Lower lobe of right lung (tissue), 2 donors: Measurements from ENCODE around the gene TGDS. TPM values are rescaled to one million over a fixed set of nuclear protein-coding genes. Genes with fewer than 3 reads are reported as not detected.

ENCODE experiments used
- ATAC-seq, 2 donors: fragments of 200-7000 bp; cut with Tn5 transposase; one replicate each; pipeline ENCODE4 v1.9.1; 2020 to 2022; ENCODE audit warnings: mild to moderate bottlenecking in 2 of 2, moderate library complexity in 2 of 2
- DNase-seq: peaks from one replicate; pipeline ENCODE4 v3.0.0-alpha.2; 2020
- H3K27ac ChIP-seq: fragments of 200-600 bp; one replicate; pipeline ENCODE4 v1.8.0; 2022
- H3K27me3 ChIP-seq: fragments of 200-600 bp; one replicate; pipeline ENCODE4 v1.8.0; 2022; ENCODE audit warnings: low read depth
- H3K36me3 ChIP-seq: fragments of 200-600 bp; one replicate; pipeline ENCODE4 v1.8.0; 2022; ENCODE audit warnings: mild to moderate bottlenecking
- H3K4me1 ChIP-seq: fragments of 200-600 bp; one replicate; pipeline ENCODE4 v1.8.0; 2022
- H3K4me3 ChIP-seq: fragments of 200-600 bp; one replicate; pipeline ENCODE4 v1.8.0; 2022; ENCODE audit warnings: mild to moderate bottlenecking
- H3K9me3 ChIP-seq: fragments of 200-600 bp; one replicate; pipeline ENCODE4 v1.8.0; 2022
- intact Hi-C: fragments of 100-400 bp; cut with DNase I; formaldehyde crosslinking; loops from one replicate; pipeline ENCODE4 v1.11.0; 2022
- total RNA-seq: library from RNA; stranded (reverse); fragmentation: NEBNext Ultra II Directional; extraction: Animal tissue kit (Norgen Biotek cat#: 25700); gene quantifications from one replicate; pipeline ENCODE4 v1.2.1, GENCODE V29; 2021
- TF ChIP-seq, protein P1 (sequence below): fragments of 200-600 bp; IDR thresholded peaks from one replicate; pipeline ENCODE4 v1.8.0; 2022; ENCODE audit warnings: antibody characterized with exemption, mild to moderate bottlenecking
- donor health status: DM: no; HTN: yes; CAD: no; lungs with severe emphysema.

Gene TGDS
- total RNA-seq, 1 donor from 2014 or later, result 10.5 TPM

DNA sequence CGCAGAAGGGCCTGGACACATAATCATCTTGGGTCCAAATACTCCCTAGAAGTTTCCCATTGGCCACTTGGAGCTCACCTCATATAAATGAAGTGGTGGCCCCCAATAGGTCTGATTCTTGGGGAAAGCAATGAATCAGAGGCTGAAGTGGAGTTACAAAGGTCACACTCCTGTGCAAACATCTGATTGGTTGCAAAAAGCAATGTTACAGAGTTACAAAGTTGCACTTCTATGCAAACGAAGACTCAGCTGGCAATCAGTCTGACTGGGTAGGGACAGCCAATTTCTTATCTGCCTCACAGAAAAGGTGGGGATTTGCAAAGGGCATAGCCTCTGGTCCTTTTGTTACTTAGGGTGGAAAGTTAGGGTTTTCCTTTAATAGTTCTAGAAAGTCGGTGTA is 3.9 kb upstream of the TGDS start:
- TF ChIP-seq, protein P1, sequence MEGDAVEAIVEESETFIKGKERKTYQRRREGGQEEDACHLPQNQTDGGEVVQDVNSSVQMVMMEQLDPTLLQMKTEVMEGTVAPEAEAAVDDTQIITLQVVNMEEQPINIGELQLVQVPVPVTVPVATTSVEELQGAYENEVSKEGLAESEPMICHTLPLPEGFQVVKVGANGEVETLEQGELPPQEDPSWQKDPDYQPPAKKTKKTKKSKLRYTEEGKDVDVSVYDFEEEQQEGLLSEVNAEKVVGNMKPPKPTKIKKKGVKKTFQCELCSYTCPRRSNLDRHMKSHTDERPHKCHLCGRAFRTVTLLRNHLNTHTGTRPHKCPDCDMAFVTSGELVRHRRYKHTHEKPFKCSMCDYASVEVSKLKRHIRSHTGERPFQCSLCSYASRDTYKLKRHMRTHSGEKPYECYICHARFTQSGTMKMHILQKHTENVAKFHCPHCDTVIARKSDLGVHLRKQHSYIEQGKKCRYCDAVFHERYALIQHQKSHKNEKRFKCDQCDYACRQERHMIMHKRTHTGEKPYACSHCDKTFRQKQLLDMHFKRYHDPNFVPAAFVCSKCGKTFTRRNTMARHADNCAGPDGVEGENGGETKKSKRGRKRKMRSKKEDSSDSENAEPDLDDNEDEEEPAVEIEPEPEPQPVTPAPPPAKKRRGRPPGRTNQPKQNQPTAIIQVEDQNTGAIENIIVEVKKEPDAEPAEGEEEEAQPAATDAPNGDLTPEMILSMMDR, result no peak
- no peaks in the 10 kb centered on the region for H3K9me3 ChIP-seq
- no peak overlapping the region for H3K4me3 ChIP-seq
- peaks cover 17% of the 10 kb centered on the region for H3K4me1 ChIP-seq
- H3K27ac ChIP-seq, result no peak overlapping the region
- H3K27me3 ChIP-seq, result no peaks in the 10 kb centered on the region
- no peak for ATAC-seq
- no peak for DNase-seq
- intact Hi-C loops, result no loop called here
- no peaks in the 10 kb centered on the region for H3K36me3 ChIP-seq

DNA sequence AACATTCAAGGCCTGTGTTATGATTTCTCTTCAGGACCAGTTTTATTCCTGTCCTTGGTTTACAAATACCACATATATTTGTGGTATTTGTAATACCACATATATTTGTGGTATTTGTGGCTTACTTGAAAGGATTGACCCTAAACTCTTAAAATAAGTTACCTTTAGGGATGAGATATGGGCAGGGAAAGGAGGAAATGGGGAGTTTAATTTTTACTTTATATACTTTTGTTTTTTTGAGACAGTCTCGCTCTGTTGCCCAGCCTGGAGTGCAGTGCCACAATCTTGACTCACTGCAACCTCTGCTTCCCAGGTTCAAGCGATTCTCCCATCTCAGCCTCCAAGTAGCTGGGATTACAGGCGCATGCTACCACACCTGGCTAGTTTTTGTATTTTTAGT is 2.3 kb upstream of the TGDS start:
- H3K27ac ChIP-seq, result no peak overlapping the region
- no peaks in the 10 kb centered on the region for H3K36me3 ChIP-seq
- H3K4me3 ChIP-seq, result no peak overlapping the region
- H3K4me1 ChIP-seq, result peaks cover 30% of the 10 kb centered on the region
- DNase-seq (no peak), ATAC-seq (no peak)
- intact Hi-C loops, result no loop called here
- no peaks in the 10 kb centered on the region for H3K27me3 ChIP-seq
- TF ChIP-seq, protein P1, result no peak
- H3K9me3 ChIP-seq, result no peaks in the 10 kb centered on the region

DNA sequence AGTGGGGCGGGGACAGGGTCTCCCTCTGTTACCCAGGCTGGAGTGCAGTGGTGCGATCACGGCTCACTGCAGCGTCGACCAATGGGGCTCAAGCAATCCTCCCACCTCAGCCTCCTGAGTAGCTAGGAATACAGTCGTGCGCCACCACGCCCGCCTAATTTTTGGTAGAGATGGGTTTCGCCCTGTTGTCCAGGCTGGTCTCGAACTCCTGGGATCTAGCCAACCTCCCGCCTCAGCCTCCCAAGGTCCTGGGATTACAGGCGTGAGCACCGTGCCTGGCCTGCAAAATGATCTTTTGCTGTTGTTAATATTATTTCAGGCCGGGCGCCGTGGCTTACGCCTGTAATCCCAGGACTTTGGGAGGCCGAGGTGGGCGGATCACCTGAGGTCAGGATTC is 621 bp upstream of the TGDS start:
- TF ChIP-seq, protein P1, result no peak
- intact Hi-C loops, result no loop called here
- DNase-seq, result no peak
- peaks cover 20% of the 10 kb centered on the region for H3K4me1 ChIP-seq
- no peaks in the 10 kb centered on the region for H3K27me3 ChIP-seq
- peak overlapping the region; percentile 88 for H3K4me3 ChIP-seq
- peaks cover 15% of the 10 kb centered on the region for H3K36me3 ChIP-seq
- H3K9me3 ChIP-seq, result no peaks in the 10 kb centered on the region
- ATAC-seq, result no peak
- peak overlapping the region; percentile 82 for H3K27ac ChIP-seq

DNA sequence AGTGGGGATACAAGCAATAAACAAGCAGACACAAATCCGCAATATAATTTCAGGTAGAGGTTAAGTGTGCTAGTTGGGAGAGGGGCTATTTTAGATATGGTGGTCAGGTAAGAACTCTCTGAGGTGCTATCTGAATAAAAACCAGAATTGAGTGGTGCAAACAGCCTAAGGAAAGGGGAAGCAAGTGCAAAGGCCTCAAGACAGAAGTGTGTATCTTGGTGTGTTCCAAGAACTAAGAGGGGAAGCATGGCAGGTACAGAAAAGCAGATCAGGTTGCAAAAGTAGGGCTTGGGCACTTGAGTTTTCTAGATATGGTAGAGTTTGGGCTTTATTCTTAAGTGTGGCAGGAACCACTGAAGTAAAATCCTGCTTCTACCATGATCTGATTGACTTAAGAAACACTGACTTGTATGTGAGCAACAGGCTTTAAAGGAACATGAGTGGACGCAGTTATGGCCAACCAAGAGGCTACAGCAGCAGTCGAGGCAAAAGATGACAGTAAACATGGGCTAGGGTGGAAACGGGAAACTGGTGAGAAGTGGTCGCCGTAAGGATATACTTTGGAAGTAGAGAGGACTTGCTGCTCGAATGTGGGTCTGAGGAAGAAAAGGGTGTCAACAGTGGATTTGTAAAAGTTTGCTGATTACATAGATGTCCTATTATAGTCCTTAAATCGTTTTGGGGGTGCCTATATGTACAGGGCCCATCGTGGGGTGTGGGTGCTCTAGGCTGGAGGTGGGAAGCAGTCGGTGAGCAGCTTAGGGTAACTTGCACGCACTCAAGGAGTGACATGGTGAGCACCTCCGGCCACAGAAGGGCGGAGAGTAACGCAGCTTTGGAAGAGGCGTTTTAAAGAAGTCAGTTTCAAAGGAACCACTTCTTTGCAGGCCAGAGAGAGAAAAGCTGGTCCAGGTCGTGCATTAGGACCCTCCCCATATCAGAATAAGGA is 677 bp downstream of the TGDS start:
- no peaks in the 10 kb centered on the region for H3K27me3 ChIP-seq
- H3K27ac ChIP-seq, result peak overlapping the region; percentile 82
- peaks cover 20% of the 10 kb centered on the region for H3K4me1 ChIP-seq
- ATAC-seq, result peak; percentile 67 to 81
- intact Hi-C loops, result no loop called here
- peak overlapping the region; percentile 88 for H3K4me3 ChIP-seq
- TF ChIP-seq, protein P1, result no peak
- no peak for DNase-seq
- peaks cover 28% of the 10 kb centered on the region for H3K36me3 ChIP-seq
- no peaks in the 10 kb centered on the region for H3K9me3 ChIP-seq

DNA sequence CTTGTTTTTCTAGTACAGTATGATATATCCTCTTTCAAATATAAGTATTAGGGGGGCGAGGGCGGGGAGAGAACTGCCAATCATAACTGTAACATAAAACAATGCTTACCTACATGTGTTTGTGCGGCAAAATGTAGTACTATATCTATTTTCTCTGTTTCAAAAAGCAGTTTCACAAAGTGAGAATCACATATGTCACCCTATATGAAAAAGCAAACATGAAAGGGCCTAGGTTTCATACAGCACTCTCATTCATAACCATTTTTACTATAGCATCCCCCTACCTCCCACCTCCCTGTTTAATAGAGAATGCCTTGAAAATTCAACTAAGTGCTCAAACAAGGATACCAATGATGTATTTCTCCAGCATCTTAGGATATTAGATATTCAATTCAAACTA is 5.2 kb downstream of the TGDS start:
- H3K27me3 ChIP-seq, result no peaks in the 10 kb centered on the region
- no peaks in the 10 kb centered on the region for H3K9me3 ChIP-seq
- H3K36me3 ChIP-seq, result peaks cover 51% of the 10 kb centered on the region
- DNase-seq (no peak), ATAC-seq (no peak)
- H3K4me1 ChIP-seq, result peaks cover 20% of the 10 kb centered on the region
- TF ChIP-seq, protein P1, result no peak
- no peak overlapping the region for H3K27ac ChIP-seq
- intact Hi-C loops, result no loop called here
- H3K4me3 ChIP-seq, result no peak overlapping the region
